ENCODE results near the gene SSBP3.

- TF ChIP-seq, protein P1, sequence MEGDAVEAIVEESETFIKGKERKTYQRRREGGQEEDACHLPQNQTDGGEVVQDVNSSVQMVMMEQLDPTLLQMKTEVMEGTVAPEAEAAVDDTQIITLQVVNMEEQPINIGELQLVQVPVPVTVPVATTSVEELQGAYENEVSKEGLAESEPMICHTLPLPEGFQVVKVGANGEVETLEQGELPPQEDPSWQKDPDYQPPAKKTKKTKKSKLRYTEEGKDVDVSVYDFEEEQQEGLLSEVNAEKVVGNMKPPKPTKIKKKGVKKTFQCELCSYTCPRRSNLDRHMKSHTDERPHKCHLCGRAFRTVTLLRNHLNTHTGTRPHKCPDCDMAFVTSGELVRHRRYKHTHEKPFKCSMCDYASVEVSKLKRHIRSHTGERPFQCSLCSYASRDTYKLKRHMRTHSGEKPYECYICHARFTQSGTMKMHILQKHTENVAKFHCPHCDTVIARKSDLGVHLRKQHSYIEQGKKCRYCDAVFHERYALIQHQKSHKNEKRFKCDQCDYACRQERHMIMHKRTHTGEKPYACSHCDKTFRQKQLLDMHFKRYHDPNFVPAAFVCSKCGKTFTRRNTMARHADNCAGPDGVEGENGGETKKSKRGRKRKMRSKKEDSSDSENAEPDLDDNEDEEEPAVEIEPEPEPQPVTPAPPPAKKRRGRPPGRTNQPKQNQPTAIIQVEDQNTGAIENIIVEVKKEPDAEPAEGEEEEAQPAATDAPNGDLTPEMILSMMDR (IDR thresholded peaks at IDR 0.05): no peak
- no peak for TF ChIP-seq POLR2A (IDR thresholded peaks at IDR 0.05)
Measured at GRCh38 chr1:54413295-54413694, 7.1 kb upstream of the SSBP3 start.

Data from thyroid gland (tissue), 4 donors.